Measurements from ENCODE around the gene CRKL. TPM values are rescaled to one million over a fixed set of nuclear protein-coding genes. Genes with fewer than 3 reads are reported as not detected.
A peak's percentile ranks its signal among the peaks of the same experiment; 100 is the strongest.

The CRKL gene
- total RNA-seq, 1 donor from 2014 or later: 55.5 TPM

GRCh38 chr22:20999350-21000206 is 82.4 kb downstream of the CRKL start:
- DNase-seq (ENCODE audit: low spot score): no peak
- intact Hi-C loops (cut with DNase I): loop anchor here (5.0 kb wide), 1 partner anchor 82 kb away; the partner anchor contains the start of gene CRKL

GRCh38 chr22:21000207-21000986 is 83.2 kb downstream of the CRKL start:
- no peak for DNase-seq (ENCODE audit: low spot score)
- intact Hi-C loops (cut with DNase I): loop anchor here (5.0 kb wide), 1 partner anchor 83 kb away; the partner anchor contains the start of gene CRKL

DNA sequence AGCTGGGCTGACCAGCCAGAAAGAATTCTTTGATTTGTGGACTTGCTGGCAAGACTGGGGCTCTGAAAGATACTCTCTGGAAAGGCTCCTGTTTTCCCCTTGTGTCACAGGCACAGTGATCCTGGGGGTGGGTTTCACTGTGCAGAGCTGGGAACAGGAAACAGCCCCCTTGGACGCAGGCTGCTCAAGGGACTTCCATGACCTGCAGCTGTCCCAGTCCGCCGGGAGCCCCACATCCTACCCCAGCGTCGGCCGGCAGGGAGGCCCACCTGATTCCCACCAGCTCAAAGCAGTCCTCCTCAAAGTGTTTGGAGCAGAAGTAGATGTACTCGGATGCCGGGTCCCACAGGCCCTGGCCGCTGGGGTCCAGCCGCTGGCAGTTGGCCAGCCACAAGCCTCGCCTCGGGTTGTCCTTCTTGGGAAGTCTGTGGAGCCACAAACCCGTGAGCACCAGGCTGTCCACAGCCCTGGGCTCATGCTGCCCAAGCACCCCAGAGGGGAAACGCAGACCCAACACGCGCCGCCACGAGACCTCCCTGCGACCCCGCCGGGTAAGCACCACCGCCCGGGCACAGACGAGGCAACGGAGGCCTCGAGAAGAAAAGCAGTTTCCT is 83.9 kb downstream of the CRKL start:
- intact Hi-C loops (cut with DNase I): loop anchor here (1.0 to 5.0 kb wide), 3 partner anchors 19 to 143 kb away; partner anchors contain the start of genes CRKL, LZTR1 and PI4KA

GRCh38 chr22:21001601-21002325 is 84.6 kb downstream of the CRKL start, which contains the start of gene THAP7:
Gene THAP7 (minus strand): TSS chr22:21002118. CDS start chr22:21001911, 207 bp downstream.
- DNase-seq (ENCODE audit: low spot score): peak; percentile 97
- intact Hi-C loops (cut with DNase I): loop anchor here (1.0 to 5.0 kb wide), 3 partner anchors 19 to 143 kb away; partner anchors contain the start of genes CRKL, LZTR1 and PI4KA

More for the DNA sequence above, 83.9 kb downstream of the CRKL start:
- no peak for DNase-seq (ENCODE audit: low spot score)

Other genes starting within 250 kb of the CRKL start
- 0.13 TPM for gene SERPIND1, start 143.3 kb upstream of the CRKL start, total RNA-seq
- 52.6 TPM for gene PI4KA, start 58.6 kb upstream of the CRKL start, total RNA-seq
- gene SNAP29, start 58.4 kb upstream of the CRKL start, total RNA-seq: 23.6 TPM
- gene AIFM3, start 49.8 kb downstream of the CRKL start, total RNA-seq: 0.54 TPM
- 33.0 TPM for gene LZTR1, start 64.9 kb downstream of the CRKL start, total RNA-seq
- 18.2 TPM for gene THAP7, start 84.7 kb downstream of the CRKL start, total RNA-seq
- gene P2RX6, start 97.8 kb downstream of the CRKL start, total RNA-seq: 5.4 TPM
- not detected for gene SLC7A4, start 115.2 kb downstream of the CRKL start, total RNA-seq
- not detected for gene LRRC74B, start 128.5 kb downstream of the CRKL start, total RNA-seq